MM.1S (cell line): Measurements from ENCODE around the gene CNKSR3.

Experiments used
- CTCF ChIP-seq: fragments of 300-600 bp; sonication (generic); IDR thresholded peaks from 2 replicates; pipeline ENCODE4 v1.5.1; 2016; ENCODE audit warnings: antibody characterized with exemption, low read length, mixed read lengths
- EZH2 ChIP-seq: fragments of 300-600 bp; sonication (generic); optimal IDR thresholded peaks from 2 replicates; pipeline ENCODE3; 2017; ENCODE audit warnings: low read depth, mild to moderate bottlenecking, antibody characterized with exemption, low read length, mixed read lengths

DNA sequence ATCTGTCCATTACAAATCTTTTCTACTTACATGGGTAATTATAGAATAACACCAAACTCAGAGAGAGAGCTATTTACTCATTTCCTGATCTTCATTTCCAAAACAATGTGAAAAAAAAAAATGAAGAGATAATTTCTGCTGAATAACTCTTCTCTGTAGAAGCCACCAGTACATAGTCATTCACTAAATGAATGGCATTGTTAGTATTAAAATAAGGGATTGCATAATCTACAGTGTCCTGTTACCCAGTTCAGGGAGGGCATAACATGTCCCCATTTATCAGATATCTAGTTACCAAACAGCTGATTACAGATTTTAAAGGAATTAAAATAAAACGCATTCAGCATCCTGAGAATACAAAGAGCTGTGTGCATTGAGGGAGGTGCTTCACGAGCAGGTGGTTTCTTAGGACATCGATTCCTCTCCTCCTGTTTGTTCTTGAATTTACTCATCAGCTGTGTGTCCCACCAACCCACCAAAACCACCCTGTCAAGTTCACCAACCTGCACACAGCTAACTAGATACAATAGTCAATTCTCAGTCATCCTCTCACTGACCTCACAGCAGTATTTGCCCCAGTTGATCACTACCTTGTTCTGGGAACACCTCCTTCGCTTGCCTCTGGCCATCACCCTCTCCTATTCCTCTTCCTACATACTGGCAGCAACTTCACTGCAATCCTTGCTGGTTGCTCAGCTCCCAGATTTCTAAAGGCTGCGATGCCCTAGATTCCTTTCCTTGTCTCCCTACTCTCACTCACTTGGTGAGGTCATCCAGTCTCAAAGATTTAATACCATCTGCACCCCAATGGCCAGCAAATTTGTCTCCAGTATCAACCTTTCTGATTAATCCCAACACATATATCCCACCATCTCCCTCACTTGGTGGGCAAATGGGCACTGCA is 18.7 kb downstream of the CNKSR3 start:
- TF ChIP-seq CTCF (no peak), EZH2 (no peak)
